Smooth muscle cell (in vitro differentiated cells): Measurements from ENCODE around the gene AFAP1. TPM values are rescaled to one million over a fixed set of nuclear protein-coding genes. Genes with fewer than 3 reads are reported as not detected.

ENCODE experiments used
- DNase-seq: peaks from one replicate; lab custom pipeline; 2025; ENCODE audit not compliant: unreplicated experiment; lab: John Stamatoyannopoulos, UW
- H2AFZ ChIP-seq: fragments of 200-600 bp; sonication (generic); 2 replicates; pipeline ENCODE4 v1.6.0; 2016; ENCODE audit warnings: antibody characterized with exemption, low read depth, mild to moderate bottlenecking
- H3F3A ChIP-seq: fragments of 200-600 bp; sonication (generic); 2 replicates; pipeline ENCODE4 v1.6.0; 2017; ENCODE audit warnings: antibody characterized with exemption, low read depth
- H3K27ac ChIP-seq: fragments of 200-600 bp; sonication (generic); 2 replicates; pipeline ENCODE4 v1.5.1; 2016; ENCODE audit warnings: low read depth, mild to moderate bottlenecking
- H3K27me3 ChIP-seq: fragments of 200-600 bp; sonication (generic); 2 replicates; pipeline ENCODE4 v1.6.1; 2016; ENCODE audit warnings: low read depth, mild to moderate bottlenecking
- H3K36me3 ChIP-seq: fragments of 200-600 bp; sonication (generic); 2 replicates; pipeline ENCODE4 v1.5.1; 2016; ENCODE audit warnings: low read depth
- H3K4me1 ChIP-seq: fragments of 200-600 bp; sonication (generic); 2 replicates; pipeline ENCODE4 v1.5.1; 2016; ENCODE audit warnings: low read depth
- H3K4me2 ChIP-seq: fragments of 200-600 bp; sonication (generic); 2 replicates; pipeline ENCODE4 v1.6.0; 2016; ENCODE audit warnings: mild to moderate bottlenecking
- H3K4me3 ChIP-seq: fragments of 200-600 bp; sonication (generic); 2 replicates; pipeline ENCODE4 v1.5.1; 2016; ENCODE audit warnings: mild to moderate bottlenecking
- H3K79me2 ChIP-seq: fragments of 200-600 bp; sonication (generic); 2 replicates; pipeline ENCODE4 v1.6.0; 2016; ENCODE audit warnings: low read depth, mild to moderate bottlenecking
- H3K9ac ChIP-seq: fragments of 200-600 bp; sonication (generic); 2 replicates; pipeline ENCODE4 v1.6.0; 2016; ENCODE audit warnings: low read depth
- H3K9me3 ChIP-seq: fragments of 200-600 bp; sonication (generic); replicated peaks from 2 replicates; pipeline ENCODE4 v1.5.1; 2016; ENCODE audit warnings: low read depth
- H4K20me1 ChIP-seq: fragments of 200-600 bp; sonication (generic); 2 replicates; pipeline ENCODE4 v1.6.0; 2016; ENCODE audit warnings: low read depth
- CTCF ChIP-seq: fragments of 200-600 bp; sonication (generic); IDR thresholded peaks from 2 replicates; pipeline ENCODE4 v1.5.1; 2017; ENCODE audit warnings: borderline replicate concordance, mild to moderate bottlenecking, antibody characterized with exemption; ENCODE audit not compliant: insufficient read depth, poor library complexity, severe bottlenecking
- WGBS: methylation state at CpG from one replicate; pipeline ENCODE4 v1.1.7; 2016; ENCODE audit warnings: low lambda C conversion rate; 5-methylcytosine and 5-hydroxymethylcytosine counted together
- polyA plus RNA-seq: library from polyadenylated mRNA; unstranded; fragments of >200 nt; fragmentation: Nextera tagmentation; extraction: Ambion mirVana; gene quantifications from 2 replicates; pipeline ENCODE4 v1.2.1, GENCODE V29; 2016
- total RNA-seq: library from RNA; depleted of rRNA; stranded (reverse); fragments of >200 nt; gene quantifications from 2 replicates; pipeline ENCODE4 v1.2.3, GENCODE V29; 2014

Gene AFAP1
- total and polyA plus RNA-seq, 2 experiments from 2014 or later, result 12.6 to 24.8 TPM

- H3K4me1 ChIP-seq, result no peaks in the 10 kb centered on the region
- H3K4me2 ChIP-seq, result no peak overlapping the region
- no peak for TF ChIP-seq CTCF
- no peaks in the 10 kb centered on the region for H3K27me3 ChIP-seq
- H3K9ac ChIP-seq, result no peak overlapping the region
- no peak overlapping the region for H3K4me3 ChIP-seq
- H3K36me3 ChIP-seq, result no peaks in the 10 kb centered on the region
- 95% methylated on average over 30 of the region's 32 CpGs for WGBS
- no peaks in the 10 kb centered on the region for H3F3A ChIP-seq
- DNase-seq, result no peak
- no peak overlapping the region for H2AFZ ChIP-seq
- H4K20me1 ChIP-seq, result peaks cover 2% of the 10 kb centered on the region
- H3K79me2 ChIP-seq, result no peaks in the 10 kb centered on the region
- H3K27ac ChIP-seq, result no peak overlapping the region
- H3K9me3 ChIP-seq, result no peaks in the 10 kb centered on the region
Observed at GRCh38 chr4:7738458-7739076, 201.1 kb downstream of the AFAP1 start.

GRCh38 chr4:7737752-7738457 is 201.8 kb downstream of the AFAP1 start:
- no peaks in the 10 kb centered on the region for H3F3A ChIP-seq
- H3K27ac ChIP-seq, result no peak overlapping the region
- WGBS, result 98% methylated on average over 19 of the region's 19 CpGs
- H3K4me3 ChIP-seq, result no peak overlapping the region
- H3K27me3 ChIP-seq, result no peaks in the 10 kb centered on the region
- no peak for DNase-seq
- H3K4me2 ChIP-seq, result no peak overlapping the region
- H3K79me2 ChIP-seq, result no peaks in the 10 kb centered on the region
- H4K20me1 ChIP-seq, result no peaks in the 10 kb centered on the region
- H3K4me1 ChIP-seq, result no peaks in the 10 kb centered on the region
- H3K9ac ChIP-seq, result no peak overlapping the region
- no peak overlapping the region for H2AFZ ChIP-seq
- no peaks in the 10 kb centered on the region for H3K36me3 ChIP-seq
- no peaks in the 10 kb centered on the region for H3K9me3 ChIP-seq
- no peak for TF ChIP-seq CTCF

GRCh38 chr4:7737268-7737645 is 202.4 kb downstream of the AFAP1 start:
- DNase-seq, result no peak
- no peak overlapping the region for H3K27ac ChIP-seq
- no peak overlapping the region for H3K4me3 ChIP-seq
- no peak overlapping the region for H3K9ac ChIP-seq
- H4K20me1 ChIP-seq, result no peaks in the 10 kb centered on the region
- H3F3A ChIP-seq, result no peaks in the 10 kb centered on the region
- H3K79me2 ChIP-seq, result no peaks in the 10 kb centered on the region
- TF ChIP-seq CTCF, result no peak
- H2AFZ ChIP-seq, result no peak overlapping the region
- peaks cover 2% of the 10 kb centered on the region for H3K27me3 ChIP-seq
- WGBS, result 91% methylated on average over 14 of the region's 14 CpGs
- no peaks in the 10 kb centered on the region for H3K36me3 ChIP-seq
- H3K4me1 ChIP-seq, result no peaks in the 10 kb centered on the region
- no peak overlapping the region for H3K4me2 ChIP-seq
- no peaks in the 10 kb centered on the region for H3K9me3 ChIP-seq
